K562 (cell line): Measurements from ENCODE around the gene REC8. TPM values are rescaled to one million over a fixed set of nuclear protein-coding genes. Genes with fewer than 3 reads are reported as not detected.

Experiments
- CCNT2 ChIP-seq: IDR thresholded peaks from 2 replicates; pipeline ENCODE4 v1.6.1; 2011; ENCODE audit warnings: borderline replicate concordance, low read depth, mild to moderate bottlenecking, moderate library complexity, mixed read lengths, low read length; ENCODE audit not compliant: insufficient read length; ENCODE audit errors: extremely low read depth
- CTBP1 ChIP-seq: fragments of 450-650 bp; IDR thresholded peaks from 2 replicates; pipeline ENCODE4 v1.6.1; 2016; ENCODE audit warnings: borderline replicate concordance
- EWSR1 ChIP-seq: fragments of 450-650 bp; IDR thresholded peaks from 2 replicates; pipeline ENCODE4 v1.6.1; 2018; ENCODE audit warnings: borderline replicate concordance, mild to moderate bottlenecking, low read depth, moderate library complexity; ENCODE audit not compliant: partially characterized antibody
- IRF1 ChIP-seq: sonication (generic); formaldehyde crosslinking; IDR thresholded peaks from 2 replicates; pipeline ENCODE4 v1.8.0; 2022; ENCODE audit warnings: missing genetic modification reagents, mild to moderate bottlenecking, borderline replicate concordance
- KDM5B ChIP-seq: fragments of 200-600 bp; sonication (generic); IDR thresholded peaks from 2 replicates; pipeline ENCODE4 v1.6.1; 2012; ENCODE audit warnings: low read depth, mild to moderate bottlenecking, moderate library complexity, low read length, control low read depth, inconsistent platforms; ENCODE audit not compliant: insufficient replicate concordance
- L3MBTL2 ChIP-seq: fragments of 450-650 bp; IDR thresholded peaks from 2 replicates; pipeline ENCODE4 v1.6.1; 2016; ENCODE audit warnings: mild to moderate bottlenecking, moderate library complexity
- MCM5 ChIP-seq: fragments of 450-650 bp; IDR thresholded peaks from 2 replicates; pipeline ENCODE4 v1.6.1; 2016; ENCODE audit warnings: low read depth
- RBBP5 ChIP-seq: fragments of 200-600 bp; sonication (generic); IDR thresholded peaks from 2 replicates; pipeline ENCODE4 v1.6.1; 2012; ENCODE audit warnings: borderline replicate concordance, mild to moderate bottlenecking, low read length, control low read depth, inconsistent platforms; ENCODE audit not compliant: insufficient read depth, poor library complexity, severe bottlenecking
- SLC30A9 ChIP-seq: fragments of 250-450 bp; sonication (Bioruptor Pico); IDR thresholded peaks from 2 replicates; pipeline ENCODE4 v1.8.0; 2022; ENCODE audit warnings: mild to moderate bottlenecking, moderate library complexity
- TCF7 ChIP-seq: sonication (generic); IDR thresholded peaks from 2 replicates; pipeline ENCODE4 v1.6.1; 2016; ENCODE audit warnings: antibody characterized with exemption, borderline replicate concordance
- ZBTB43 ChIP-seq: sonication (generic); formaldehyde crosslinking; IDR thresholded peaks from 2 replicates; pipeline ENCODE4 v1.8.0; 2023; ENCODE audit warnings: mild to moderate bottlenecking, missing genetic modification reagents
- ZNF318 ChIP-seq, 2 experiments: fragments of 450-650 bp; IDR thresholded peaks; 2 replicates each; pipeline ENCODE4 v1.6.1; 2016; ENCODE audit warnings: mild to moderate bottlenecking in 2 of 2, borderline replicate concordance in 1 of 2, low read depth in 1 of 2, moderate library complexity in 1 of 2
- polyA plus RNA-seq, 8 experiments: library from polyadenylated mRNA; depleted of rRNA in 4 of 8; stranded (reverse) in 5 of 8; unstranded in 3 of 8; fragments of >200 nt; fragmentation: Nextera tagmentation in 2 of 8; fragmentation: Illumina TruSeq in 1 of 8; extraction: Ambion mirVana in 2 of 8; extraction: Trizol in 1 of 8; gene quantifications; 2 replicates each; pipeline versions ENCODE4 v1.2.1 to v1.2.3, GENCODE V29; 2011 to 2014; ENCODE audit warnings: inconsistent platforms in 1 of 8, missing spikeins in 1 of 8
- total RNA-seq, 7 experiments: library from RNA; depleted of rRNA in 6 of 7; stranded (reverse); fragments of >200 nt in 6 of 7; fragmentation: Illumina TruSeq in 2 of 7; extraction: Trizol in 2 of 7; gene quantifications; 2 replicates each; pipeline versions ENCODE4 v1.2.1 to v1.2.3, GENCODE V29; 2011 to 2021; ENCODE audit warnings: low replicate concordance in 1 of 7
- TF ChIP-seq, protein P1 (sequence below): sonication (generic); formaldehyde crosslinking; IDR thresholded peaks from 2 replicates; pipeline ENCODE4 v1.8.1; 2022; ENCODE audit warnings: missing genetic modification reagents

REC8 gene
- total and polyA plus RNA-seq, 9 of the 15 experiments (the other 6 are each of a cell fraction or from before 2014, with no cell fraction given) = 0.11 to 2.5 (median 0.85) TPM

GRCh38 chr14:24135834-24136683 lies 35.8 kb upstream of the REC8 start, which contains the start of gene PSME1 (continued):
- TF ChIP-seq TCF7 = no peak
- no peak for TF ChIP-seq EWSR1
- TF ChIP-seq CCNT2 = peak; percentile 67
- 0 out of 2 replicates have a peak, but pooled peaks have one; percentile 44 for TF ChIP-seq CTBP1
- no peak for TF ChIP-seq SLC30A9 (CRISPR knock-in tag)
- TF ChIP-seq L3MBTL2 = peak; percentile 47; the same call in 1 of the 2 replicates
- TF ChIP-seq, protein P1, sequence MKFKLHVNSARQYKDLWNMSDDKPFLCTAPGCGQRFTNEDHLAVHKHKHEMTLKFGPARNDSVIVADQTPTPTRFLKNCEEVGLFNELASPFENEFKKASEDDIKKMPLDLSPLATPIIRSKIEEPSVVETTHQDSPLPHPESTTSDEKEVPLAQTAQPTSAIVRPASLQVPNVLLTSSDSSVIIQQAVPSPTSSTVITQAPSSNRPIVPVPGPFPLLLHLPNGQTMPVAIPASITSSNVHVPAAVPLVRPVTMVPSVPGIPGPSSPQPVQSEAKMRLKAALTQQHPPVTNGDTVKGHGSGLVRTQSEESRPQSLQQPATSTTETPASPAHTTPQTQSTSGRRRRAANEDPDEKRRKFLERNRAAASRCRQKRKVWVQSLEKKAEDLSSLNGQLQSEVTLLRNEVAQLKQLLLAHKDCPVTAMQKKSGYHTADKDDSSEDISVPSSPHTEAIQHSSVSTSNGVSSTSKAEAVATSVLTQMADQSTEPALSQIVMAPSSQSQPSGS (CRISPR knock-in tag) = no peak
- TF ChIP-seq KDM5B = peak; percentile 23
- 0 out of 2 replicates have a peak, but pooled peaks have one; percentile 77 for TF ChIP-seq IRF1 (CRISPR knock-in tag)
- TF ChIP-seq MCM5 = no peak
- TF ChIP-seq ZNF318 (IDR thresholded peaks at IDR 0.05; ENCODE audit: borderline replicate concordance in 1 of 2, low read depth in 1 of 2) = no peak
- TF ChIP-seq RBBP5 = peak; percentile 97
- TF ChIP-seq ZBTB43 (CRISPR knock-in tag) = no peak
